GM23338 (cell line): ENCODE data around the gene TARS3. TPM values are rescaled to one million over a fixed set of nuclear protein-coding genes. Genes with fewer than 3 reads are reported as not detected.

ENCODE experiments used
- ATAC-seq: fragments of 200-7000 bp; cut with Tn5 transposase; 3 replicates; pipeline ENCODE4 v1.9.1; 2020
- DNase-seq: peaks from one replicate; pipeline ENCODE4 v3.0.0-alpha.2; 2015; ENCODE audit warnings: low spot score
- H2AFZ ChIP-seq: fragments of 200-600 bp; sonication (generic); 2 replicates; pipeline ENCODE4 v1.8.0; 2016; ENCODE audit warnings: antibody characterized with exemption, mild to moderate bottlenecking, moderate library complexity
- H3F3A ChIP-seq: fragments of 200-600 bp; sonication (generic); replicated peaks from 2 replicates; pipeline ENCODE4 v1.8.0; 2017; ENCODE audit warnings: antibody characterized with exemption, mixed run types, low read depth
- H3K27ac ChIP-seq: fragments of 200-600 bp; sonication (generic); 2 replicates; pipeline ENCODE4 v1.6.1; 2016; ENCODE audit warnings: low read depth
- H3K27me3 ChIP-seq: fragments of 200-600 bp; sonication (generic); 2 replicates; pipeline ENCODE4 v1.8.0; 2016; ENCODE audit warnings: mild to moderate bottlenecking, mixed run types, moderate library complexity; ENCODE audit not compliant: insufficient read depth
- H3K36me3 ChIP-seq: fragments of 200-600 bp; sonication (generic); 2 replicates; pipeline ENCODE4 v1.8.0; 2016; ENCODE audit warnings: mild to moderate bottlenecking; ENCODE audit not compliant: insufficient read depth
- H3K4me1 ChIP-seq: fragments of 200-600 bp; sonication (generic); 2 replicates; pipeline ENCODE4 v1.8.0; 2016; ENCODE audit warnings: mild to moderate bottlenecking, moderate library complexity; ENCODE audit not compliant: insufficient read depth
- H3K4me2 ChIP-seq: fragments of 200-600 bp; sonication (generic); 2 replicates; pipeline ENCODE4 v1.7.1; 2017; ENCODE audit warnings: mixed run types
- H3K4me3 ChIP-seq: fragments of 200-600 bp; sonication (generic); 2 replicates; pipeline ENCODE4 v1.6.1; 2016; ENCODE audit warnings: mixed run types
- H3K79me2 ChIP-seq: fragments of 200-600 bp; sonication (generic); replicated peaks from 2 replicates; pipeline ENCODE4 v1.8.0; 2017; ENCODE audit warnings: mild to moderate bottlenecking; ENCODE audit not compliant: insufficient read depth
- H3K9me2 ChIP-seq: fragments of 200-600 bp; sonication (generic); 2 replicates; pipeline ENCODE4 v1.8.0; 2017; ENCODE audit not compliant: insufficient read depth
- H4K20me1 ChIP-seq: fragments of 200-600 bp; sonication (generic); replicated peaks from 2 replicates; pipeline ENCODE4 v1.8.0; 2017; ENCODE audit warnings: mild to moderate bottlenecking; ENCODE audit not compliant: insufficient read depth
- H3K27ac Mint-ChIP-seq: 2 replicates; pipeline ENCODE4 v1.8.0; 2020; ENCODE audit warnings: inconsistent platforms, mild to moderate bottlenecking, moderate library complexity, mixed read lengths
- H3K27me3 Mint-ChIP-seq: 3 replicates; pipeline ENCODE4 v1.8.0; 2022; ENCODE audit warnings: low read depth, mild to moderate bottlenecking, moderate library complexity, mixed read lengths, inconsistent platforms; ENCODE audit not compliant: insufficient read depth, poor library complexity
- H3K36me3 Mint-ChIP-seq: 3 replicates; pipeline ENCODE4 v1.8.0; 2021; ENCODE audit warnings: low read depth, mild to moderate bottlenecking, inconsistent platforms, moderate library complexity, mixed read lengths
- H3K4me1 Mint-ChIP-seq: 3 replicates; pipeline ENCODE4 v1.8.0; 2020; ENCODE audit warnings: mild to moderate bottlenecking, inconsistent platforms, mixed read lengths
- H3K4me3 Mint-ChIP-seq: 3 replicates; pipeline ENCODE4 v1.8.0; 2021; ENCODE audit warnings: moderate library complexity, mild to moderate bottlenecking, inconsistent platforms, mixed read lengths
- H3K9me3 Mint-ChIP-seq: 3 replicates; pipeline ENCODE4 v1.8.0; 2020; ENCODE audit warnings: moderate library complexity, mild to moderate bottlenecking, inconsistent platforms, mixed read lengths
- CREB1 ChIP-seq: fragments of 250-450 bp; sonication (Bioruptor Pico); IDR thresholded peaks from 2 replicates; pipeline ENCODE4 v1.5.0; 2020; ENCODE audit warnings: low read depth, mild to moderate bottlenecking, moderate library complexity
- EZH2 ChIP-seq: fragments of 200-600 bp; sonication (generic); IDR thresholded peaks from one replicate; pipeline ENCODE4 v1.8.0; 2017; ENCODE audit warnings: antibody characterized with exemption, mild to moderate bottlenecking, low read depth; ENCODE audit not compliant: unreplicated experiment
- EZH2phosphoT487 ChIP-seq: fragments of 200-600 bp; sonication (generic); IDR thresholded peaks from one replicate; pipeline ENCODE4 v1.8.1; 2018; ENCODE audit warnings: antibody characterized with exemption; ENCODE audit not compliant: unreplicated experiment
- JUNB ChIP-seq: IDR thresholded peaks from one replicate; pipeline ENCODE4 v1.6.1; 2016; ENCODE audit warnings: antibody characterized with exemption; ENCODE audit not compliant: unreplicated experiment
- NANOG ChIP-seq: IDR thresholded peaks from 2 replicates; pipeline ENCODE4 v1.6.1; 2016; ENCODE audit warnings: antibody characterized with exemption, borderline replicate concordance
- POLR2AphosphoS5 ChIP-seq: IDR thresholded peaks from 2 replicates; pipeline ENCODE4 v1.6.1; 2016; ENCODE audit warnings: antibody characterized with exemption, low read depth
- STAT1 ChIP-seq: IDR thresholded peaks from one replicate; pipeline ENCODE4 v1.6.1; 2016; ENCODE audit warnings: antibody characterized with exemption; ENCODE audit not compliant: unreplicated experiment
- ZNF114 ChIP-seq: fragments of 250-450 bp; sonication (Bioruptor Pico); IDR thresholded peaks from 2 replicates; pipeline ENCODE4 v1.5.0; 2020; ENCODE audit warnings: mild to moderate bottlenecking, moderate library complexity
- ZNF331 ChIP-seq: fragments of 250-450 bp; sonication (Bioruptor Pico); IDR thresholded peaks from 2 replicates; pipeline ENCODE4 v1.5.0; 2020; ENCODE audit warnings: low read depth, mild to moderate bottlenecking, moderate library complexity
- polyA plus RNA-seq: library from polyadenylated mRNA; unstranded; fragments of >200 nt; fragmentation: Nextera tagmentation; extraction: Ambion mirVana; gene quantifications from 2 replicates; pipeline ENCODE4 v1.2.1, GENCODE V29; 2016
- total RNA-seq: library from RNA; depleted of rRNA; stranded (reverse); fragments of >200 nt; shearing (Covaris generic); gene quantifications from 2 replicates; pipeline ENCODE4 v1.2.3, GENCODE V29; 2014
- TF ChIP-seq, protein P1 (sequence below): IDR thresholded peaks from one replicate; pipeline ENCODE4 v1.6.1; 2018; ENCODE audit warnings: antibody characterized with exemption; ENCODE audit not compliant: unreplicated experiment
- TF ChIP-seq, protein P2 (sequence below): fragments of 250-450 bp; sonication (Bioruptor Pico); IDR thresholded peaks from 2 replicates; pipeline ENCODE4 v1.5.0; 2020; ENCODE audit warnings: mild to moderate bottlenecking, moderate library complexity
- TF ChIP-seq, protein P3 (sequence below), 2 experiments: fragments of 200-600 bp in 1 of 2; sonication (generic) in 1 of 2; conservative IDR thresholded peaks; 2 replicates each; pipeline versions ENCODE4 v1.5.1 to v1.6.1; 2016 to 2017; ENCODE audit warnings: antibody characterized with exemption in 2 of 2, low read depth in 2 of 2, mild to moderate bottlenecking in 2 of 2, moderate library complexity in 1 of 2
- TF ChIP-seq, protein P4 (sequence below): IDR thresholded peaks from 2 replicates; pipeline ENCODE4 v1.6.1; 2016; ENCODE audit warnings: antibody characterized with exemption

TARS3 gene
- total and polyA plus RNA-seq, 2 experiments from 2014 or later, result 13.0 to 15.4 TPM

DNA sequence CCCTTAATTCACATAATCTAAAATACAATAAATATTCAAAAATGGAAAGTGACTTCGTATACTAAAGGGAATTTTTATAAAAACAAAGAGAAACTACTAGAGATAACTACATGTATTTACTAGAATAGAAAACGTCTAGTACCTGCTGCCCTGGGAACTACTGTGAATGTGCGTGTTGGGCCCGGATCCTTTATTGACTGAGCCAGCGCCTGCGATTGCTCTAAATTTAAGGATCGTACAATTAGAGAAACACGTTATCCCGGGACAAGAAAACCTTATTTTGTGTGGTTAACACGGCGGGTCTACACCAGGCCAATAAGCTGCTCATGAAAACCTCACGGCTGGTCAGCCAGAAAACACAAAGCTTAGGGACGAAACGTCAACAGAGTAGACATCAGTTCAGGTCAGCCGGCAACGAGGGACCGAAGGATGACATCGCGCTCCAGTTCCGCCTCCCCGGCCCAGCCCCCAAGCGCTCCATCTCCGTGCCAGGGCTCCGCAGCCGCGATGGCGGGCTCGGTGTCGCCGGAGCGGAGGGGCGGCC is 72.6 kb downstream of the TARS3 start:
- peak overlapping the region; percentile 83 for H3K4me3 ChIP-seq
- H3K4me1 Mint-ChIP-seq, result peaks cover 6% of the 10 kb centered on the region
- peak overlapping the region; percentile 92 for H3K4me3 Mint-ChIP-seq
- H2AFZ ChIP-seq, result peak overlapping the region; percentile 97
- peaks cover 20% of the 10 kb centered on the region; the same call in 2 of the 3 replicates for H3K9me3 Mint-ChIP-seq
- H3K79me2 ChIP-seq, result peaks cover 39% of the 10 kb centered on the region
- peak overlapping the region; percentile 85 for H3K27ac ChIP-seq
- H4K20me1 ChIP-seq, result peaks cover 6% of the 10 kb centered on the region
- H3K36me3 ChIP-seq, result peaks cover 4% of the 10 kb centered on the region; the same call in 1 of the 2 replicates
- H3K36me3 Mint-ChIP-seq, result peaks cover 44% of the 10 kb centered on the region
- no peaks in the 10 kb centered on the region for H3K9me2 ChIP-seq
- H3F3A ChIP-seq, result no peaks in the 10 kb centered on the region
- DNase-seq (peak; percentile 59), ATAC-seq (peak; percentile 77)
- TF ChIP-seq, protein P1, sequence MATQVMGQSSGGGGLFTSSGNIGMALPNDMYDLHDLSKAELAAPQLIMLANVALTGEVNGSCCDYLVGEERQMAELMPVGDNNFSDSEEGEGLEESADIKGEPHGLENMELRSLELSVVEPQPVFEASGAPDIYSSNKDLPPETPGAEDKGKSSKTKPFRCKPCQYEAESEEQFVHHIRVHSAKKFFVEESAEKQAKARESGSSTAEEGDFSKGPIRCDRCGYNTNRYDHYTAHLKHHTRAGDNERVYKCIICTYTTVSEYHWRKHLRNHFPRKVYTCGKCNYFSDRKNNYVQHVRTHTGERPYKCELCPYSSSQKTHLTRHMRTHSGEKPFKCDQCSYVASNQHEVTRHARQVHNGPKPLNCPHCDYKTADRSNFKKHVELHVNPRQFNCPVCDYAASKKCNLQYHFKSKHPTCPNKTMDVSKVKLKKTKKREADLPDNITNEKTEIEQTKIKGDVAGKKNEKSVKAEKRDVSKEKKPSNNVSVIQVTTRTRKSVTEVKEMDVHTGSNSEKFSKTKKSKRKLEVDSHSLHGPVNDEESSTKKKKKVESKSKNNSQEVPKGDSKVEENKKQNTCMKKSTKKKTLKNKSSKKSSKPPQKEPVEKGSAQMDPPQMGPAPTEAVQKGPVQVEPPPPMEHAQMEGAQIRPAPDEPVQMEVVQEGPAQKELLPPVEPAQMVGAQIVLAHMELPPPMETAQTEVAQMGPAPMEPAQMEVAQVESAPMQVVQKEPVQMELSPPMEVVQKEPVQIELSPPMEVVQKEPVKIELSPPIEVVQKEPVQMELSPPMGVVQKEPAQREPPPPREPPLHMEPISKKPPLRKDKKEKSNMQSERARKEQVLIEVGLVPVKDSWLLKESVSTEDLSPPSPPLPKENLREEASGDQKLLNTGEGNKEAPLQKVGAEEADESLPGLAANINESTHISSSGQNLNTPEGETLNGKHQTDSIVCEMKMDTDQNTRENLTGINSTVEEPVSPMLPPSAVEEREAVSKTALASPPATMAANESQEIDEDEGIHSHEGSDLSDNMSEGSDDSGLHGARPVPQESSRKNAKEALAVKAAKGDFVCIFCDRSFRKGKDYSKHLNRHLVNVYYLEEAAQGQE, result no peak
- TF ChIP-seq ZNF331 (no peak), JUNB (no peak), POLR2AphosphoS5 (no peak), NANOG (no peak), ZNF114 (CRISPR knock-in tag) (no peak), EZH2 (no peak), CREB1 (CRISPR knock-in tag) (no peak), STAT1 (no peak), EZH2phosphoT487 (no peak)
- TF ChIP-seq, protein P2, sequence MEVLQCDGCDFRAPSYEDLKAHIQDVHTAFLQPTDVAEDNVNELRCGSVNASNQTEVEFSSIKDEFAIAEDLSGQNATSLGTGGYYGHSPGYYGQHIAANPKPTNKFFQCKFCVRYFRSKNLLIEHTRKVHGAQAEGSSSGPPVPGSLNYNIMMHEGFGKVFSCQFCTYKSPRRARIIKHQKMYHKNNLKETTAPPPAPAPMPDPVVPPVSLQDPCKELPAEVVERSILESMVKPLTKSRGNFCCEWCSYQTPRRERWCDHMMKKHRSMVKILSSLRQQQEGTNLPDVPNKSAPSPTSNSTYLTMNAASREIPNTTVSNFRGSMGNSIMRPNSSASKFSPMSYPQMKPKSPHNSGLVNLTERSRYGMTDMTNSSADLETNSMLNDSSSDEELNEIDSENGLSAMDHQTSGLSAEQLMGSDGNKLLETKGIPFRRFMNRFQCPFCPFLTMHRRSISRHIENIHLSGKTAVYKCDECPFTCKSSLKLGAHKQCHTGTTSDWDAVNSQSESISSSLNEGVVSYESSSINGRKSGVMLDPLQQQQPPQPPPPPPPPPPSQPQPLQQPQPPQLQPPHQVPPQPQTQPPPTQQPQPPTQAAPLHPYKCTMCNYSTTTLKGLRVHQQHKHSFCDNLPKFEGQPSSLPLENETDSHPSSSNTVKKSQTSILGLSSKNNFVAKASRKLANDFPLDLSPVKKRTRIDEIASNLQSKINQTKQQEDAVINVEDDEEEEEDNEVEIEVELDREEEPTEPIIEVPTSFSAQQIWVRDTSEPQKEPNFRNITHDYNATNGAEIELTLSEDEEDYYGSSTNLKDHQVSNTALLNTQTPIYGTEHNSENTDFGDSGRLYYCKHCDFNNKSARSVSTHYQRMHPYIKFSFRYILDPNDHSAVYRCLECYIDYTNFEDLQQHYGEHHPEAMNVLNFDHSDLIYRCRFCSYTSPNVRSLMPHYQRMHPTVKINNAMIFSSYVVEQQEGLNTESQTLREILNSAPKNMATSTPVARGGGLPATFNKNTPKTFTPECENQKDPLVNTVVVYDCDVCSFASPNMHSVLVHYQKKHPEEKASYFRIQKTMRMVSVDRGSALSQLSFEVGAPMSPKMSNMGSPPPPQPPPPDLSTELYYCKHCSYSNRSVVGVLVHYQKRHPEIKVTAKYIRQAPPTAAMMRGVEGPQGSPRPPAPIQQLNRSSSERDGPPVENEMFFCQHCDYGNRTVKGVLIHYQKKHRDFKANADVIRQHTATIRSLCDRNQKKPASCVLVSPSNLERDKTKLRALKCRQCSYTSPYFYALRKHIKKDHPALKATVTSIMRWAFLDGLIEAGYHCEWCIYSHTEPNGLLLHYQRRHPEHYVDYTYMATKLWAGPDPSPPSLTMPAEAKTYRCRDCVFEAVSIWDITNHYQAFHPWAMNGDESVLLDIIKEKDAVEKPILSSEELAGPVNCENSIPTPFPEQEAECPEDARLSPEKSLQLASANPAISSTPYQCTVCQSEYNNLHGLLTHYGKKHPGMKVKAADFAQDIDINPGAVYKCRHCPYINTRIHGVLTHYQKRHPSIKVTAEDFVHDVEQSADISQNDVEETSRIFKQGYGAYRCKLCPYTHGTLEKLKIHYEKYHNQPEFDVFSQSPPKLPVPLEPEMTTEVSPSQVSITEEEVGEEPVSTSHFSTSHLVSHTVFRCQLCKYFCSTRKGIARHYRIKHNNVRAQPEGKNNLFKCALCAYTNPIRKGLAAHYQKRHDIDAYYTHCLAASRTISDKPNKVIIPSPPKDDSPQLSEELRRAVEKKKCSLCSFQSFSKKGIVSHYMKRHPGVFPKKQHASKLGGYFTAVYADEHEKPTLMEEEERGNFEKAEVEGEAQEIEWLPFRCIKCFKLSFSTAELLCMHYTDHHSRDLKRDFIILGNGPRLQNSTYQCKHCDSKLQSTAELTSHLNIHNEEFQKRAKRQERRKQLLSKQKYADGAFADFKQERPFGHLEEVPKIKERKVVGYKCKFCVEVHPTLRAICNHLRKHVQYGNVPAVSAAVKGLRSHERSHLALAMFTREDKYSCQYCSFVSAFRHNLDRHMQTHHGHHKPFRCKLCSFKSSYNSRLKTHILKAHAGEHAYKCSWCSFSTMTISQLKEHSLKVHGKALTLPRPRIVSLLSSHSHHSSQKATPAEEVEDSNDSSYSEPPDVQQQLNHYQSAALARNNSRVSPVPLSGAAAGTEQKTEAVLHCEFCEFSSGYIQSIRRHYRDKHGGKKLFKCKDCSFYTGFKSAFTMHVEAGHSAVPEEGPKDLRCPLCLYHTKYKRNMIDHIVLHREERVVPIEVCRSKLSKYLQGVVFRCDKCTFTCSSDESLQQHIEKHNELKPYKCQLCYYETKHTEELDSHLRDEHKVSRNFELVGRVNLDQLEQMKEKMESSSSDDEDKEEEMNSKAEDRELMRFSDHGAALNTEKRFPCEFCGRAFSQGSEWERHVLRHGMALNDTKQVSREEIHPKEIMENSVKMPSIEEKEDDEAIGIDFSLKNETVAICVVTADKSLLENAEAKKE (CRISPR knock-in tag), result no peak
- TF ChIP-seq, protein P3, sequence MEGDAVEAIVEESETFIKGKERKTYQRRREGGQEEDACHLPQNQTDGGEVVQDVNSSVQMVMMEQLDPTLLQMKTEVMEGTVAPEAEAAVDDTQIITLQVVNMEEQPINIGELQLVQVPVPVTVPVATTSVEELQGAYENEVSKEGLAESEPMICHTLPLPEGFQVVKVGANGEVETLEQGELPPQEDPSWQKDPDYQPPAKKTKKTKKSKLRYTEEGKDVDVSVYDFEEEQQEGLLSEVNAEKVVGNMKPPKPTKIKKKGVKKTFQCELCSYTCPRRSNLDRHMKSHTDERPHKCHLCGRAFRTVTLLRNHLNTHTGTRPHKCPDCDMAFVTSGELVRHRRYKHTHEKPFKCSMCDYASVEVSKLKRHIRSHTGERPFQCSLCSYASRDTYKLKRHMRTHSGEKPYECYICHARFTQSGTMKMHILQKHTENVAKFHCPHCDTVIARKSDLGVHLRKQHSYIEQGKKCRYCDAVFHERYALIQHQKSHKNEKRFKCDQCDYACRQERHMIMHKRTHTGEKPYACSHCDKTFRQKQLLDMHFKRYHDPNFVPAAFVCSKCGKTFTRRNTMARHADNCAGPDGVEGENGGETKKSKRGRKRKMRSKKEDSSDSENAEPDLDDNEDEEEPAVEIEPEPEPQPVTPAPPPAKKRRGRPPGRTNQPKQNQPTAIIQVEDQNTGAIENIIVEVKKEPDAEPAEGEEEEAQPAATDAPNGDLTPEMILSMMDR (conservative IDR thresholded peaks at IDR 0.05; ENCODE audit: low read depth in 2 of 2), result no peak
- TF ChIP-seq, protein P4, sequence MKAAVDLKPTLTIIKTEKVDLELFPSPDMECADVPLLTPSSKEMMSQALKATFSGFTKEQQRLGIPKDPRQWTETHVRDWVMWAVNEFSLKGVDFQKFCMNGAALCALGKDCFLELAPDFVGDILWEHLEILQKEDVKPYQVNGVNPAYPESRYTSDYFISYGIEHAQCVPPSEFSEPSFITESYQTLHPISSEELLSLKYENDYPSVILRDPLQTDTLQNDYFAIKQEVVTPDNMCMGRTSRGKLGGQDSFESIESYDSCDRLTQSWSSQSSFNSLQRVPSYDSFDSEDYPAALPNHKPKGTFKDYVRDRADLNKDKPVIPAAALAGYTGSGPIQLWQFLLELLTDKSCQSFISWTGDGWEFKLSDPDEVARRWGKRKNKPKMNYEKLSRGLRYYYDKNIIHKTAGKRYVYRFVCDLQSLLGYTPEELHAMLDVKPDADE, result no peak
- H3K27me3 Mint-ChIP-seq, result peaks cover 7% of the 10 kb centered on the region
- peaks cover 9% of the 10 kb centered on the region; the same call in 1 of the 2 replicates for H3K27me3 ChIP-seq
- H3K4me2 ChIP-seq, result peak overlapping the region; percentile 89
- H3K4me1 ChIP-seq, result no peaks in the 10 kb centered on the region
- H3K27ac Mint-ChIP-seq, result peak overlapping the region; percentile 95
